Omental fat pad (tissue), 4 donors: ENCODE measurements around the gene SNRNP25. TPM values are rescaled to one million over a fixed set of nuclear protein-coding genes. Genes with fewer than 3 reads are reported as not detected.
"Not testable (repeated sequence)": the region's sequence is repeated elsewhere in the genome, so short reads cannot be mapped to it uniquely, and the experiment has no call there.

Experiments used
- ATAC-seq: fragments of 150-250 bp; one replicate; pipeline ENCODE4 v1.9.1; 2016; ENCODE audit warnings: mild to moderate bottlenecking, moderate library complexity; ENCODE audit not compliant: low FRiP score
- DNase-seq: peaks from one replicate; pipeline ENCODE4 v3.0.0-alpha.2; 2019; ENCODE audit warnings: low spot score
- CTCF ChIP-seq, 3 donors: fragments of 450-650 bp; IDR thresholded peaks; one replicate each; pipeline ENCODE4 v1.5.1; 2016 to 2017; ENCODE audit warnings: antibody characterized with exemption in 3 of 3, mild to moderate bottlenecking in 3 of 3, moderate library complexity in 2 of 3
- total RNA-seq, 4 donors: library from RNA; depleted of rRNA; stranded (reverse); fragments of >200 nt; gene quantifications; one replicate each; pipeline ENCODE4 v1.1.0, GENCODE V29; 2016

Gene SNRNP25
- total RNA-seq, 4 donors from 2014 or later = 14.1 to 20.3 (median 17.6) TPM

GRCh38 chr16:41439-42068, 12.1 kb upstream of the SNRNP25 start:
- TF ChIP-seq CTCF (IDR thresholded peaks at IDR 0.05) = no peak
- DNase-seq (no peak), ATAC-seq (no peak)

- ATAC-seq (no peak), DNase-seq (no peak)
- no peak for TF ChIP-seq CTCF (IDR thresholded peaks at IDR 0.05)
These were observed 11.6 kb upstream of the SNRNP25 start for GRCh38 chr16:42069-42457.

GRCh38 chr16:42691-43090, 10.9 kb upstream of the SNRNP25 start:
- ATAC-seq = no peak
- no peak for DNase-seq
- no peak for TF ChIP-seq CTCF (IDR thresholded peaks at IDR 0.05)

- TF ChIP-seq CTCF (IDR thresholded peaks at IDR 0.05) = no peak
- DNase-seq (no peak), ATAC-seq (no peak)
These were observed 10.3 kb upstream of the SNRNP25 start for GRCh38 chr16:43294-43693.

GRCh38 chr16:44655-45054, 9.0 kb upstream of the SNRNP25 start:
- no peak for TF ChIP-seq CTCF (IDR thresholded peaks at IDR 0.05)
- DNase-seq (no peak), ATAC-seq (no peak)

- TF ChIP-seq CTCF (IDR thresholded peaks at IDR 0.05) = no peak
- ATAC-seq = no peak
- DNase-seq = no peak
These were observed 8.2 kb upstream of the SNRNP25 start for GRCh38 chr16:45454-45853.

GRCh38 chr16:46510-46909, 7.1 kb upstream of the SNRNP25 start:
- not testable (repeated sequence) for ATAC-seq, DNase-seq
